ENCODE measurements around the gene HS3ST4. TPM values are rescaled to one million over a fixed set of nuclear protein-coding genes. Genes with fewer than 3 reads are reported as not detected.

The HS3ST4 gene
- total and polyA plus RNA-seq, 2 donors (not counting 3 experiments of a cell fraction or from before 2014, with no cell fraction given): not detected

GRCh38 chr16:25798065-25798464 lies 106.3 kb downstream of the HS3ST4 start:
- no peaks in the 10 kb centered on the region for H3K4me1 ChIP-seq (ENCODE audit: control insufficient read depth, extremely low read depth, insufficient read depth, low read length)
- H3K9me3 ChIP-seq (replicated peaks; ENCODE audit: control insufficient read depth, insufficient read depth, low read length): peaks cover 2% of the 10 kb centered on the region
- H4K20me1 ChIP-seq (replicated peaks; ENCODE audit: control insufficient read depth, extremely low read depth, insufficient read depth, low read length): no peaks in the 10 kb centered on the region
- FAIRE-seq (no peak), DNase-seq (ENCODE audit: low read depth, low spot score) (no peak)
- ChIA-PET CTCF (no interaction called here), POLR2A (no interaction called here)
- H3K79me2 ChIP-seq (ENCODE audit: control insufficient read depth, insufficient read depth, low read length): no peaks in the 10 kb centered on the region
- no peaks in the 10 kb centered on the region for H3K9me1 ChIP-seq (replicated peaks; ENCODE audit: control insufficient read depth, extremely low read depth, insufficient read depth, low read length)
- H3K4me2 ChIP-seq (ENCODE audit: insufficient read depth, low read length): no peak overlapping the region
- H3K27me3 ChIP-seq (ENCODE audit: control insufficient read depth in 2 of 2, insufficient read depth in 2 of 2, low read length in 2 of 2): no peaks in the 10 kb centered on the region
- no peak overlapping the region for H3K9ac ChIP-seq (replicated peaks; ENCODE audit: extremely low read depth, insufficient read depth, low read length)
- H3K4me3 ChIP-seq (replicated peaks in 1 of 3; ENCODE audit: insufficient read depth in 1 of 3, low read depth in 1 of 3, low read length in 3 of 3): no peak overlapping the region
- intact Hi-C loops (cut with micrococcal nuclease): no loop called here
- H3K27ac ChIP-seq (ENCODE audit: insufficient read depth, low read depth, low read length): no peak overlapping the region
- dilution Hi-C loops (cut with MboI; ENCODE audit: extremely low pct_ligation_motif_present, low sequenced_read_pairs): no loop called here
- no TSS peak for BruUV-seq (replicated peaks)
- no peak overlapping the region for H2AFZ ChIP-seq (ENCODE audit: low read depth, low read length)
- TF ChIP-seq, protein P1, sequence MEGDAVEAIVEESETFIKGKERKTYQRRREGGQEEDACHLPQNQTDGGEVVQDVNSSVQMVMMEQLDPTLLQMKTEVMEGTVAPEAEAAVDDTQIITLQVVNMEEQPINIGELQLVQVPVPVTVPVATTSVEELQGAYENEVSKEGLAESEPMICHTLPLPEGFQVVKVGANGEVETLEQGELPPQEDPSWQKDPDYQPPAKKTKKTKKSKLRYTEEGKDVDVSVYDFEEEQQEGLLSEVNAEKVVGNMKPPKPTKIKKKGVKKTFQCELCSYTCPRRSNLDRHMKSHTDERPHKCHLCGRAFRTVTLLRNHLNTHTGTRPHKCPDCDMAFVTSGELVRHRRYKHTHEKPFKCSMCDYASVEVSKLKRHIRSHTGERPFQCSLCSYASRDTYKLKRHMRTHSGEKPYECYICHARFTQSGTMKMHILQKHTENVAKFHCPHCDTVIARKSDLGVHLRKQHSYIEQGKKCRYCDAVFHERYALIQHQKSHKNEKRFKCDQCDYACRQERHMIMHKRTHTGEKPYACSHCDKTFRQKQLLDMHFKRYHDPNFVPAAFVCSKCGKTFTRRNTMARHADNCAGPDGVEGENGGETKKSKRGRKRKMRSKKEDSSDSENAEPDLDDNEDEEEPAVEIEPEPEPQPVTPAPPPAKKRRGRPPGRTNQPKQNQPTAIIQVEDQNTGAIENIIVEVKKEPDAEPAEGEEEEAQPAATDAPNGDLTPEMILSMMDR (IDR thresholded peaks at IDR 0.05; ENCODE audit: extremely low read depth in 1 of 2, insufficient read depth in 1 of 2, low read depth in 1 of 2, low read length in 2 of 2): no peak
- TF ChIP-seq, protein P2, sequence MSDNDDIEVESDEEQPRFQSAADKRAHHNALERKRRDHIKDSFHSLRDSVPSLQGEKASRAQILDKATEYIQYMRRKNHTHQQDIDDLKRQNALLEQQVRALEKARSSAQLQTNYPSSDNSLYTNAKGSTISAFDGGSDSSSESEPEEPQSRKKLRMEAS (IDR thresholded peaks at IDR 0.05; ENCODE audit: insufficient read depth, insufficient read length): no peak
- TF ChIP-seq FOS (IDR thresholded peaks at IDR 0.05; ENCODE audit: borderline replicate concordance, insufficient read depth, low read length) (no peak), EZH2 (IDR thresholded peaks at IDR 0.05; ENCODE audit: borderline replicate concordance, low read depth, low read length, severe bottlenecking) (no peak), MYC (IDR thresholded peaks at IDR 0.05; ENCODE audit: low read depth, low read length) (no peak), POLR2AphosphoS5 (IDR thresholded peaks at IDR 0.05; ENCODE audit: insufficient read depth, low read depth, low read length) (no peak)
- H3K36me3 ChIP-seq (ENCODE audit: control insufficient read depth in 2 of 2, extremely low read depth in 1 of 2, insufficient read depth in 2 of 2, low read length in 2 of 2): no peaks in the 10 kb centered on the region

Data from endothelial cell of umbilical vein (primary cell).